ENCODE results near the gene PIP4K2A.

- TF ChIP-seq ZNF274 (IDR thresholded peaks at IDR 0.05; ENCODE audit: low read depth, low read length) (no peak), SUZ12 (IDR thresholded peaks at IDR 0.05; ENCODE audit: extremely low read depth, insufficient read depth, insufficient read length) (no peak)
Measured at GRCh38 chr10:22760025-22760424, 45.6 kb upstream of the PIP4K2A start.
